Activated naive CD4-positive, alpha-beta T cell treated with anti-CD3 and anti-CD28 coated beads for 36 hours (primary cell): ENCODE results near the gene TTC39C. TPM values are rescaled to one million over a fixed set of nuclear protein-coding genes. Genes with fewer than 3 reads are reported as not detected.
"Not testable (repeated sequence)": the region's sequence is repeated elsewhere in the genome, so short reads cannot be mapped to it uniquely, and the experiment has no call there.

Source experiments
- CTCF ChIA-PET: fragments of 350-600 bp; sonication (Branson Sonifier 250); formaldehyde crosslinking; loops from one replicate; lab custom pipeline; 2021; ENCODE audit warnings: antibody characterized with exemption; lab: Charles Lee
- DNase-seq: peaks from one replicate; pipeline ENCODE4 v3.0.0-alpha.2; 2020
- H3K27ac Mint-ChIP-seq: one replicate; pipeline ENCODE4 v1.8.0; 2021; ENCODE audit warnings: mild to moderate bottlenecking, mixed read lengths
- H3K27me3 Mint-ChIP-seq: one replicate; pipeline ENCODE4 v1.8.0; 2021; ENCODE audit warnings: low read depth, mixed read lengths
- H3K36me3 Mint-ChIP-seq: one replicate; pipeline ENCODE4 v1.8.0; 2021; ENCODE audit warnings: low read depth, mixed read lengths
- H3K4me1 Mint-ChIP-seq: one replicate; pipeline ENCODE4 v1.8.0; 2021; ENCODE audit warnings: low read depth, mixed read lengths
- H3K4me3 Mint-ChIP-seq: one replicate; pipeline ENCODE4 v1.8.0; 2021; ENCODE audit warnings: mild to moderate bottlenecking, moderate library complexity, mixed read lengths
- H3K9me3 Mint-ChIP-seq: one replicate; pipeline ENCODE4 v1.8.0; 2021; ENCODE audit warnings: mixed read lengths
- intact Hi-C: fragments of 100-400 bp; cut with micrococcal nuclease; formaldehyde crosslinking; loops from one replicate; pipeline ENCODE4 v1.15.1; 2023
- total RNA-seq, 2 experiments: library from RNA; stranded (reverse); gene quantifications; one replicate each; pipeline ENCODE4 v1.2.3, GENCODE V29; 2021

TTC39C gene
- total RNA-seq, 2 experiments from 2014 or later, result 39.9 to 44.2 TPM

- Mint-ChIP-seq H3K27ac (no peak overlapping the region), H3K4me3 (no peak overlapping the region), H3K36me3 (peaks cover 9% of the 10 kb centered on the region), H3K9me3 (no peaks in the 10 kb centered on the region), H3K4me1 (no peaks in the 10 kb centered on the region), H3K27me3 (no peaks in the 10 kb centered on the region)
- no peak for DNase-seq
- intact Hi-C loops, result no loop called here
- CTCF ChIA-PET, result interaction anchor here (0.6 kb wide), 1 partner anchor 262 kb away, joined by 4 read pairs; no protein-coding TSS in a partner anchor
These were observed 115.9 kb downstream of the TTC39C start for GRCh38 chr18:24130494-24130893.

GRCh38 chr18:24136967-24137373 lies 122.4 kb downstream of the TTC39C start:
- Mint-ChIP-seq H3K9me3 (no peaks in the 10 kb centered on the region), H3K4me1 (peaks cover 7% of the 10 kb centered on the region), H3K27ac (no peak overlapping the region), H3K27me3 (peaks cover 11% of the 10 kb centered on the region), H3K4me3 (no peak overlapping the region), H3K36me3 (no peaks in the 10 kb centered on the region)
- intact Hi-C loops, result loop anchor here (5.0 kb wide), 1 partner anchor 510 kb away; no protein-coding TSS in a partner anchor
- no peak for DNase-seq
- CTCF ChIA-PET, result interaction anchor here (1.2 kb wide), 1 partner anchor 12 kb away, joined by 4 read pairs; no protein-coding TSS in a partner anchor

- CTCF ChIA-PET, result interaction anchor here (0.8 to 1.4 kb wide), 6 partner anchors 9 to 596 kb away, joined by 3 to 4 read pairs (median 4); no protein-coding TSS in a partner anchor
- no peaks in the 10 kb centered on the region for H3K36me3 Mint-ChIP-seq
- peak overlapping the region; percentile 90 for H3K4me3 Mint-ChIP-seq
- H3K4me1 Mint-ChIP-seq, result peaks cover 7% of the 10 kb centered on the region
- intact Hi-C loops, result loop anchor here (5.0 kb wide), 1 partner anchor 511 kb away; no protein-coding TSS in a partner anchor
- H3K9me3 Mint-ChIP-seq, result no peaks in the 10 kb centered on the region
- H3K27ac Mint-ChIP-seq, result no peak overlapping the region
- no peak for DNase-seq
- H3K27me3 Mint-ChIP-seq, result peaks cover 11% of the 10 kb centered on the region
These were observed 123.8 kb downstream of the TTC39C start for GRCh38 chr18:24138409-24138788.

- CTCF ChIA-PET, result interaction anchor here (0.8 to 1.4 kb wide), 6 partner anchors 8 to 597 kb away, joined by 3 to 4 read pairs (median 4); no protein-coding TSS in a partner anchor
- Mint-ChIP-seq H3K27me3 (peaks cover 11% of the 10 kb centered on the region), H3K4me3 (peak within 1 kb of the TSS; percentile 90), H3K9me3 (no peaks in the 10 kb centered on the region), H3K4me1 (peaks cover 7% of the 10 kb centered on the region), H3K36me3 (no peaks in the 10 kb centered on the region), H3K27ac (no peak within 1 kb of the TSS)
- intact Hi-C loops, result loop anchor here (5.0 kb wide), 1 partner anchor 512 kb away; no protein-coding TSS in a partner anchor
- DNase-seq, result peak; percentile 86
These were observed 124.4 kb downstream of the TTC39C start, which contains the start of gene CABYR for GRCh38 chr18:24138789-24139616. Gene CABYR (plus strand): TSS chr18:24139062. CDS start chr18:24143115, 4,053 bp downstream.

- CTCF ChIA-PET, result no interaction called here
- H3K36me3 Mint-ChIP-seq, result no peaks in the 10 kb centered on the region
- H3K27ac Mint-ChIP-seq, result no peak overlapping the region
- no peaks in the 10 kb centered on the region for H3K9me3 Mint-ChIP-seq
- intact Hi-C loops, result no loop called here
- peaks cover 7% of the 10 kb centered on the region for H3K4me1 Mint-ChIP-seq
- peaks cover 11% of the 10 kb centered on the region for H3K27me3 Mint-ChIP-seq
- no peak overlapping the region for H3K4me3 Mint-ChIP-seq
- no peak for DNase-seq
These were observed 126.1 kb downstream of the TTC39C start for GRCh38 chr18:24140697-24141096.

- no peak for DNase-seq
- CTCF ChIA-PET, result no interaction called here
- H3K4me1 Mint-ChIP-seq, result peaks cover 7% of the 10 kb centered on the region
- no peak overlapping the region for H3K27ac Mint-ChIP-seq
- H3K9me3 Mint-ChIP-seq, result no peaks in the 10 kb centered on the region
- H3K36me3 Mint-ChIP-seq, result no peaks in the 10 kb centered on the region
- intact Hi-C loops, result no loop called here
- peaks cover 11% of the 10 kb centered on the region for H3K27me3 Mint-ChIP-seq
- no peak overlapping the region for H3K4me3 Mint-ChIP-seq
These were observed 127.8 kb downstream of the TTC39C start for GRCh38 chr18:24142376-24142775.

GRCh38 chr18:24149591-24149990 lies 135.0 kb downstream of the TTC39C start:
- H3K4me1 Mint-ChIP-seq, H3K9me3 Mint-ChIP-seq, H3K4me3 Mint-ChIP-seq, intact Hi-C loops, H3K36me3 Mint-ChIP-seq, CTCF ChIA-PET, H3K27ac Mint-ChIP-seq, DNase-seq, H3K27me3 Mint-ChIP-seq: not testable (repeated sequence)

GRCh38 chr18:24153397-24153796 lies 138.8 kb downstream of the TTC39C start:
- intact Hi-C loops, result no loop called here
- H3K27ac Mint-ChIP-seq, result no peak overlapping the region
- CTCF ChIA-PET, result no interaction called here
- H3K27me3 Mint-ChIP-seq, result no peaks in the 10 kb centered on the region
- H3K4me3 Mint-ChIP-seq, result no peak overlapping the region
- no peaks in the 10 kb centered on the region for H3K4me1 Mint-ChIP-seq
- DNase-seq, result no peak
- H3K36me3 Mint-ChIP-seq, result no peaks in the 10 kb centered on the region
- no peaks in the 10 kb centered on the region for H3K9me3 Mint-ChIP-seq

GRCh38 chr18:24157855-24158254 lies 143.3 kb downstream of the TTC39C start:
- no peaks in the 10 kb centered on the region for H3K27me3 Mint-ChIP-seq
- no peak for DNase-seq
- H3K4me1 Mint-ChIP-seq, result no peaks in the 10 kb centered on the region
- H3K27ac Mint-ChIP-seq, result no peak overlapping the region
- CTCF ChIA-PET, result interaction anchor here (0.6 to 0.7 kb wide), 2 partner anchors 118 to 218 kb away, joined by 3 read pairs; no protein-coding TSS in a partner anchor
- no peaks in the 10 kb centered on the region for H3K9me3 Mint-ChIP-seq
- H3K36me3 Mint-ChIP-seq, result no peaks in the 10 kb centered on the region
- intact Hi-C loops, result no loop called here
- H3K4me3 Mint-ChIP-seq, result no peak overlapping the region

GRCh38 chr18:24160086-24160485 lies 145.5 kb downstream of the TTC39C start:
- intact Hi-C loops, result no loop called here
- H3K36me3 Mint-ChIP-seq, result no peaks in the 10 kb centered on the region
- no peak for DNase-seq
- no peaks in the 10 kb centered on the region for H3K4me1 Mint-ChIP-seq
- H3K4me3 Mint-ChIP-seq, result no peak overlapping the region
- H3K27me3 Mint-ChIP-seq, result no peaks in the 10 kb centered on the region
- CTCF ChIA-PET, result interaction anchor here (0.6 kb wide), 1 partner anchor 1612 kb away, joined by 4 read pairs; no protein-coding TSS in a partner anchor
- no peak overlapping the region for H3K27ac Mint-ChIP-seq
- no peaks in the 10 kb centered on the region for H3K9me3 Mint-ChIP-seq

GRCh38 chr18:24161304-24161703 lies 146.8 kb downstream of the TTC39C start:
- intact Hi-C loops, result no loop called here
- no peaks in the 10 kb centered on the region for H3K36me3 Mint-ChIP-seq
- CTCF ChIA-PET, result no interaction called here
- no peak for DNase-seq
- H3K27me3 Mint-ChIP-seq, result no peaks in the 10 kb centered on the region
- no peaks in the 10 kb centered on the region for H3K4me1 Mint-ChIP-seq
- H3K27ac Mint-ChIP-seq, result no peak overlapping the region
- no peak overlapping the region for H3K4me3 Mint-ChIP-seq
- no peaks in the 10 kb centered on the region for H3K9me3 Mint-ChIP-seq

- H3K4me1 Mint-ChIP-seq, result no peaks in the 10 kb centered on the region
- CTCF ChIA-PET, result no interaction called here
- no peaks in the 10 kb centered on the region for H3K9me3 Mint-ChIP-seq
- intact Hi-C loops, result no loop called here
- H3K4me3 Mint-ChIP-seq, result no peak overlapping the region
- no peaks in the 10 kb centered on the region for H3K36me3 Mint-ChIP-seq
- no peaks in the 10 kb centered on the region for H3K27me3 Mint-ChIP-seq
- DNase-seq, result no peak
- no peak overlapping the region for H3K27ac Mint-ChIP-seq
These were observed 153.9 kb downstream of the TTC39C start for GRCh38 chr18:24168496-24168895.
